IMR-90 (cell line): ENCODE data around the gene CDH1. TPM values are rescaled to one million over a fixed set of nuclear protein-coding genes. Genes with fewer than 3 reads are reported as not detected.

Source experiments
- ATAC-seq: fragments of 200-7000 bp; cut with Tn5 transposase; 2 replicates; pipeline ENCODE4 v1.9.1; 2020; ENCODE audit warnings: low read depth, mild to moderate bottlenecking, moderate library complexity
- BruUV-seq: library from RNA; stranded (reverse); fragments of 400-500 nt; replicated peaks from 2 replicates; lab custom pipeline; 2021; lab: Mats Ljungman, UMichigan
- CTCF ChIA-PET: fragments of 300-600 bp; formaldehyde crosslinking; extraction: SDS; loops from one replicate; lab custom pipeline; 2021; ENCODE audit warnings: antibody characterized with exemption; lab: Yijun Ruan, JAX
- POLR2A ChIA-PET: fragments of 300-600 bp; sonication (Branson Sonifier 250); formaldehyde crosslinking; loops from one replicate; lab custom pipeline; 2022; ENCODE audit warnings: antibody characterized with exemption; ENCODE audit not compliant: unreplicated experiment; lab: Charles Lee
- DNase-seq: peaks from one replicate; pipeline ENCODE4 v3.0.0; 2013
- H2AFZ ChIP-seq: replicated peaks from 2 replicates; pipeline ENCODE3; 2013; ENCODE audit warnings: low read length, mild to moderate bottlenecking; ENCODE audit not compliant: poor library complexity
- H2AK5ac ChIP-seq: 2 replicates; pipeline ENCODE4 v1.6.1; 2013; ENCODE audit warnings: low read depth, low read length, inconsistent platforms
- H2AK9ac ChIP-seq: replicated peaks from 2 replicates; pipeline ENCODE3; 2013; ENCODE audit warnings: mild to moderate bottlenecking, low read depth, low read length, moderate library complexity; ENCODE audit not compliant: poor library complexity
- H2BK120ac ChIP-seq: 2 replicates; pipeline ENCODE4 v1.6.1; 2013; ENCODE audit warnings: low read depth, low read length, inconsistent platforms
- H2BK15ac ChIP-seq: 3 replicates; pipeline ENCODE4 v1.6.1; 2013; ENCODE audit warnings: low read depth, low read length, inconsistent platforms
- H2BK20ac ChIP-seq: 2 replicates; pipeline ENCODE4 v1.6.1; 2013; ENCODE audit warnings: low read depth, mild to moderate bottlenecking, inconsistent platforms, low read length, moderate library complexity
- H2BK5ac ChIP-seq: 2 replicates; pipeline ENCODE4 v1.6.1; 2013; ENCODE audit warnings: mild to moderate bottlenecking, low read depth, low read length, inconsistent platforms; ENCODE audit not compliant: poor library complexity, severe bottlenecking
- H3K14ac ChIP-seq: replicated peaks from 2 replicates; pipeline ENCODE4 v1.6.1; 2013; ENCODE audit warnings: low read depth, low read length, inconsistent platforms
- H3K18ac ChIP-seq: 2 replicates; pipeline ENCODE4 v1.6.1; 2013; ENCODE audit warnings: low read depth, low read length, control low read depth
- H3K23ac ChIP-seq: 2 replicates; pipeline ENCODE4 v1.6.1; 2013; ENCODE audit warnings: low read depth, low read length, inconsistent platforms
- H3K27ac ChIP-seq: 2 replicates; pipeline ENCODE4 v1.5.1; 2013; ENCODE audit warnings: mild to moderate bottlenecking, control low read depth, low read length; ENCODE audit not compliant: insufficient read depth
- H3K27me3 ChIP-seq: 2 replicates; pipeline ENCODE4 v1.6.1; 2013; ENCODE audit warnings: low read length; ENCODE audit not compliant: control insufficient read depth, insufficient read depth
- H3K36me3 ChIP-seq: 2 replicates; pipeline ENCODE4 v1.6.1; 2013; ENCODE audit warnings: low read length, mixed read lengths; ENCODE audit not compliant: control insufficient read depth, insufficient read depth
- H3K4ac ChIP-seq: 2 replicates; pipeline ENCODE4 v1.6.1; 2013; ENCODE audit warnings: low read depth, low read length, inconsistent platforms
- H3K4me1 ChIP-seq: 2 replicates; pipeline ENCODE4 v1.6.1; 2013; ENCODE audit warnings: low read length, mixed read lengths; ENCODE audit not compliant: control insufficient read depth, insufficient read depth
- H3K4me2 ChIP-seq: 2 replicates; pipeline ENCODE4 v1.6.1; 2013; ENCODE audit warnings: low read depth, mild to moderate bottlenecking, control low read depth, low read length, moderate library complexity
- H3K4me3 ChIP-seq: 2 replicates; pipeline ENCODE4 v1.5.1; 2013; ENCODE audit warnings: low read depth, mild to moderate bottlenecking, control low read depth, low read length, moderate library complexity; ENCODE audit not compliant: insufficient read depth
- H3K56ac ChIP-seq: 2 replicates; pipeline ENCODE4 v1.6.1; 2013; ENCODE audit warnings: low read length, inconsistent platforms; ENCODE audit not compliant: insufficient read depth; ENCODE audit errors: extremely low read depth
- H3K79me1 ChIP-seq, 2 experiments: 2 replicates each; pipeline ENCODE4 v1.6.1; 2013; ENCODE audit warnings: low read length in 2 of 2, inconsistent platforms in 1 of 2, low read depth in 1 of 2
- H3K9ac ChIP-seq: 2 replicates; pipeline ENCODE4 v1.6.1; 2013; ENCODE audit warnings: low read depth, low read length, control low read depth
- H3K9me1 ChIP-seq: 2 replicates; pipeline ENCODE4 v1.6.1; 2013; ENCODE audit warnings: low read length, inconsistent platforms; ENCODE audit not compliant: insufficient read depth
- H3K9me3 ChIP-seq: 2 replicates; pipeline ENCODE4 v1.6.1; 2013; ENCODE audit warnings: low read length; ENCODE audit not compliant: control insufficient read depth, insufficient read depth
- H4K20me1 ChIP-seq: 2 replicates; pipeline ENCODE4 v1.6.1; 2013; ENCODE audit warnings: low read length, inconsistent platforms; ENCODE audit not compliant: insufficient read depth
- H4K5ac ChIP-seq: 2 replicates; pipeline ENCODE4 v1.6.1; 2013; ENCODE audit warnings: mild to moderate bottlenecking, low read depth, low read length, control low read depth
- H4K8ac ChIP-seq, 2 experiments: 2 replicates each; pipeline ENCODE4 v1.6.1; 2013; ENCODE audit warnings: low read depth in 2 of 2, low read length in 2 of 2, control low read depth in 1 of 2, inconsistent platforms in 1 of 2
- H4K91ac ChIP-seq: 2 replicates; pipeline ENCODE4 v1.6.1; 2013; ENCODE audit warnings: low read depth, low read length, inconsistent platforms; ENCODE audit not compliant: insufficient read depth
- BHLHE40 ChIP-seq: fragments of 150-350 bp; IDR thresholded peaks from 2 replicates; pipeline ENCODE4 v1.6.1; 2016; ENCODE audit warnings: mild to moderate bottlenecking, low read depth, low read length
- RAD21 ChIP-seq: IDR thresholded peaks from 2 replicates; pipeline ENCODE4 v1.6.1; 2012; ENCODE audit warnings: low read length, improper control_type of control experiment
- WGBS, 2 experiments: methylation state at CpG; one replicate each; pipeline versions ENCODE4 v1.1.5 to v1.1.7; 2013; ENCODE audit warnings: missing lambda C conversion rate in 2 of 2; ENCODE audit not compliant: insufficient read length in 1 of 2; ENCODE audit errors: extremely low coverage in 2 of 2; 5-methylcytosine and 5-hydroxymethylcytosine counted together
- dilution Hi-C: fragments of 300-500 bp; cut with HindIII; formaldehyde crosslinking; loops from one replicate; pipeline ENCODE4 v1.14.3; 2018; ENCODE audit warnings: low sequenced_read_pairs; ENCODE audit not compliant: unreplicated experiment
- in situ Hi-C: fragments of 300-500 bp; cut with MboI; formaldehyde crosslinking; loops from 3 replicates; pipeline ENCODE4 v1.14.3; 2019; ENCODE audit warnings: low sequenced_read_pairs, inconsistent platforms, mixed read lengths
- intact Hi-C: fragments of 100-400 bp; cut with micrococcal nuclease; formaldehyde crosslinking; loops from 2 replicates; pipeline ENCODE4 v1.10.0; 2022
- polyA plus RNA-seq, 3 experiments: library from polyadenylated mRNA; depleted of rRNA; stranded (reverse); fragments of >200 nt; gene quantifications; 2 replicates each; pipeline ENCODE4 v1.2.3, GENCODE V29; 2012; ENCODE audit warnings: low replicate concordance in 1 of 3
- total RNA-seq: library from RNA; depleted of rRNA; stranded (reverse); fragments of >200 nt; gene quantifications from 2 replicates; pipeline ENCODE4 v1.2.3, GENCODE V29; 2012
- TF ChIP-seq, protein P1 (sequence below): conservative IDR thresholded peaks from 2 replicates; pipeline ENCODE4 v1.5.1; 2012; ENCODE audit warnings: mild to moderate bottlenecking, low read depth, low read length, improper control_type of control experiment

CDH1 gene
- total and polyA plus RNA-seq, 2 of the 4 experiments (the other 2 are of a cell fraction) = under 0.01 TPM; not detected in 1

GRCh38 chr16:68774982-68775634 is 38.0 kb downstream of the CDH1 start:
- ATAC-seq (no peak), DNase-seq (no peak)
- ChIA-PET POLR2A (no interaction called here), CTCF (interaction anchor here (0.5 kb wide), 1 partner anchor 71 kb away, joined by 7 read pairs; no protein-coding TSS in a partner anchor)
- Histone ChIP-seq H2BK120ac (no peak overlapping the region), H2AK5ac (no peak overlapping the region), H3K4me1 (no peaks in the 10 kb centered on the region), H3K4me3 (no peak overlapping the region), H2BK15ac (no peak overlapping the region), H3K18ac (no peak overlapping the region), H2AK9ac (no peak overlapping the region), H3K79me1 (no peaks in the 10 kb centered on the region), H3K14ac (no peak overlapping the region), H3K9ac (no peak overlapping the region), H3K27me3 (peaks cover 19% of the 10 kb centered on the region), H4K20me1 (no peaks in the 10 kb centered on the region), H3K36me3 (no peaks in the 10 kb centered on the region), H3K4ac (no peak overlapping the region), H4K8ac (no peak overlapping the region), H3K27ac (no peak overlapping the region), H3K9me3 (no peaks in the 10 kb centered on the region; the same call in 1 of the 2 replicates), H4K91ac (no peak overlapping the region), H2BK20ac (no peak overlapping the region), H3K4me2 (no peak overlapping the region), H2BK5ac (no peak overlapping the region), H4K5ac (no peak overlapping the region), H3K23ac (no peak overlapping the region), H3K56ac (no peak overlapping the region), H2AFZ (no peak overlapping the region), H3K9me1 (no peaks in the 10 kb centered on the region)
- intact Hi-C loops (no loop called here), dilution Hi-C loops (no loop called here), in situ Hi-C loops (no loop called here)
- BruUV-seq = no TSS peak
- TF ChIP-seq BHLHE40 = no peak
- TF ChIP-seq RAD21 = no peak
- TF ChIP-seq, protein P1, sequence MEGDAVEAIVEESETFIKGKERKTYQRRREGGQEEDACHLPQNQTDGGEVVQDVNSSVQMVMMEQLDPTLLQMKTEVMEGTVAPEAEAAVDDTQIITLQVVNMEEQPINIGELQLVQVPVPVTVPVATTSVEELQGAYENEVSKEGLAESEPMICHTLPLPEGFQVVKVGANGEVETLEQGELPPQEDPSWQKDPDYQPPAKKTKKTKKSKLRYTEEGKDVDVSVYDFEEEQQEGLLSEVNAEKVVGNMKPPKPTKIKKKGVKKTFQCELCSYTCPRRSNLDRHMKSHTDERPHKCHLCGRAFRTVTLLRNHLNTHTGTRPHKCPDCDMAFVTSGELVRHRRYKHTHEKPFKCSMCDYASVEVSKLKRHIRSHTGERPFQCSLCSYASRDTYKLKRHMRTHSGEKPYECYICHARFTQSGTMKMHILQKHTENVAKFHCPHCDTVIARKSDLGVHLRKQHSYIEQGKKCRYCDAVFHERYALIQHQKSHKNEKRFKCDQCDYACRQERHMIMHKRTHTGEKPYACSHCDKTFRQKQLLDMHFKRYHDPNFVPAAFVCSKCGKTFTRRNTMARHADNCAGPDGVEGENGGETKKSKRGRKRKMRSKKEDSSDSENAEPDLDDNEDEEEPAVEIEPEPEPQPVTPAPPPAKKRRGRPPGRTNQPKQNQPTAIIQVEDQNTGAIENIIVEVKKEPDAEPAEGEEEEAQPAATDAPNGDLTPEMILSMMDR = no peak
- WGBS, 2 experiments = 53% methylated on average over 4 of the region's 7 CpGs; no CpG with 5 or more reads in 1 of the 2 experiments
